ENCODE data around the gene CCBE1. TPM values are rescaled to one million over a fixed set of nuclear protein-coding genes. Genes with fewer than 3 reads are reported as not detected.

Gene CCBE1
- total RNA-seq, 1 donor from 2014 or later: not detected

DNA sequence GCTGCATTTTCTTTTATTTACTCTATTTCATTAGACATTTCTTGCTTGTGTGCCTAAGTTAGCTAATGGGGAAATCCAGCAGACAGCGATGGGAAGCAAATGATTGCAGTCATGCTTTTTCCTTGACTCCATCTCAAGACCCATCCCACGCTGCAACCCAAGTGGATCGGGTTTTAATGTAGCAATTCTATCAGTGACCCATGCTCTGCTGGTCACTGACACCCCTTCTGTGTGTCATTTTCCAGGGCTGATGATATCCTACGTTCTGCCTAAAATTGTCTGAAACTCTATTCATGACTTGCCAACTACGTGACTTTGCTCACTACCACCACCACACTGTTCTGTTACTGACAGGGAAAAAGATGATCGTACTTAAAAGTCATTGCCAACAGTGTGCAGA lies 129.8 kb downstream of the CCBE1 start:
- no peak for DNase-seq
- Mint-ChIP-seq H3K9me3 (no peaks in the 10 kb centered on the region), H3K27me3 (peaks cover 3% of the 10 kb centered on the region), H3K27ac (no peak overlapping the region), H3K4me1 (no peaks in the 10 kb centered on the region), H3K36me3 (ENCODE audit: low read depth) (no peaks in the 10 kb centered on the region), H3K4me3 (no peak overlapping the region)
- intact Hi-C loops (cut with micrococcal nuclease): no loop called here

DNA sequence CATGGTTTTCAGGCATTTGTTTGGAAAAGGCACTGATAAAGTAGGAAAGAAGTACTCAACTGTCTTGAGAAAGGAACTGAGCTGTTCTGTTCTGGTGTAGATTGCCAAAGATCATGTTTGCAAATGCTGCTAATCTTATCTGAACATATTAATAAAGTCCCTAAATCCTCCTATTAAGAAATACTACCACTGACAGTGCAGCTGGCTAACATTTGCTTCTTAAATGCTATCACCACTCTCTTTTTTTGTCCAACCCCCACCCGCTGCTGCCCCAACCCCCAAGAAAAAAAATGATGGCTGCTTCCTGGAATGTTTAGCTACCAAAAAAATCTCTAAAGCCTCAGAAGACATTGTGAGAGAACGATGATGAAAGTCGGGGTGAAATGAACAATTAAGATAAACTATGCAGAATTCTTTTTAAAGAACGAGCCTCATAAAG lies 130.7 kb downstream of the CCBE1 start:
- DNase-seq: no peak
- H3K27me3 Mint-ChIP-seq: peaks cover 3% of the 10 kb centered on the region
- H3K9me3 Mint-ChIP-seq: no peaks in the 10 kb centered on the region
- intact Hi-C loops (cut with micrococcal nuclease): no loop called here
- H3K4me1 Mint-ChIP-seq: no peaks in the 10 kb centered on the region
- H3K27ac Mint-ChIP-seq: no peak overlapping the region
- no peaks in the 10 kb centered on the region for H3K36me3 Mint-ChIP-seq (ENCODE audit: low read depth)
- no peak overlapping the region for H3K4me3 Mint-ChIP-seq

DNA sequence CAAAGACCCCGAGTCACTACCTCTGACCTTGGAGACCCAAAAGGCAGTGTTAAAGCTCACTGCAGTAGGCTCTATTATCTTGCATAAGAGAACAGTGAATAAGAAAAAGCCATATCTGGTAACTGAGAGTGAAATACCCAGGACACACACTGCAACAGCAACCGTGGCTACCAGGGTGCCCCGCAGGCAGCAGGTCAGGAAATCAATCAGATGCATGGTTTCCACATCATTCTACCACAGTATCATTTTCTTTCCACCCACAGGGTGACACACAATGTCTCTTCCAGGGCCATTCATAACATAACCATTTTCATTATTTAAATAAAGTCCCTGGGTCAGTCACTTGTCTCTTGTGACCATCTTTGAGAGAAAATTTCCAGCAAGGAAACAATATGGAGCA lies 131.3 kb downstream of the CCBE1 start:
- intact Hi-C loops (cut with micrococcal nuclease): no loop called here
- Mint-ChIP-seq H3K36me3 (ENCODE audit: low read depth) (no peaks in the 10 kb centered on the region), H3K27ac (no peak overlapping the region), H3K27me3 (peaks cover 3% of the 10 kb centered on the region), H3K4me1 (no peaks in the 10 kb centered on the region), H3K4me3 (no peak overlapping the region), H3K9me3 (no peaks in the 10 kb centered on the region)
- no peak for DNase-seq

DNA sequence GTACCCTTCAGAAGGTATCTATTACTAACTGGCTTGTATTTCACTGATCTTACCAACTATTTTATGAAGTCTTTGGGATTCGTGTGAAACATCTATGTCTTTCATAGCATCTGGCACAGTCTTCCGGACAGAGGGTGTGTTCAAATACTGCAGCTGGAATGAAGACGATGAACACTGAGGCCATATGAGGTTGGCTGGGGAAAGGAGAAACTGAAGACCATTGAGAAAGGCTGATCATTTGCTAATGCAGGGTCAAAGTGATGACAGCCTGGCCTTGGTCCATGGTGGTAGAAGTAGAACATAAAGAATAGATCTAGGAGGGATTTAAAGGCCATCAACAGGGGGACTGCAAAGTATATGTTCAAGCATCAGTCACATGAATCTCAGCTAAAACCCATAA lies 132.7 kb downstream of the CCBE1 start:
- Mint-ChIP-seq H3K36me3 (ENCODE audit: low read depth) (no peaks in the 10 kb centered on the region), H3K27ac (no peak overlapping the region), H3K4me1 (no peaks in the 10 kb centered on the region), H3K27me3 (peaks cover 3% of the 10 kb centered on the region), H3K4me3 (no peak overlapping the region), H3K9me3 (no peaks in the 10 kb centered on the region)
- DNase-seq: no peak
- intact Hi-C loops (cut with micrococcal nuclease): no loop called here

DNA sequence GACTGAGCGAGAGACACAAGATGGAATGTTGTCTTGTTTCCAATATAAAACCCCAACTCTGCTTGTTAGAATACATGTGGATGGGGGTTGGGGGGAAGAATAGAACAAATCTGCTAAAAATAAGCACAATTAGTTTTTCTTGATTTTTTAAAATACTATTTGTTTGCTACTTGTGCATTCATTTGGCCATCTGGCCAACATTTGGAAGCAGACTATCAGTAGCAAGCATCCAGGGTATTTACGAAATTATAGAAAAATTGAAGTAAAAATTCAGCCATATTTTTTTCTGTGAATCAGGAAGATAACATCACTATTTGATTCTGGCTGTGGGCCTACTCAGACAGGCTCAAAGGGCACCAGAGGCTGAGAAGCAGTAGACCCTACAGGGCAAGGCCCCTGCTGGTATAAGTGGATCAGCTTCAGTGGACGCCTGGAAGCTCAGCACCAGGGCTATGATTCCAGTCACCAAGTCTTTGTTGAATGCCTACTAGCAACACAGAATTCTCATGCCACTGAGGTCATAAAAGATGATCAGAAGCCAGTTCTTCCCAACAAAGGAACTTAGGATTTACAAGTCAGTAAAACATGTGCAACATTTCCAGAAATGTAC lies 133.9 kb downstream of the CCBE1 start:
- intact Hi-C loops (cut with micrococcal nuclease): no loop called here
- H3K27me3 Mint-ChIP-seq: no peaks in the 10 kb centered on the region

DNA sequence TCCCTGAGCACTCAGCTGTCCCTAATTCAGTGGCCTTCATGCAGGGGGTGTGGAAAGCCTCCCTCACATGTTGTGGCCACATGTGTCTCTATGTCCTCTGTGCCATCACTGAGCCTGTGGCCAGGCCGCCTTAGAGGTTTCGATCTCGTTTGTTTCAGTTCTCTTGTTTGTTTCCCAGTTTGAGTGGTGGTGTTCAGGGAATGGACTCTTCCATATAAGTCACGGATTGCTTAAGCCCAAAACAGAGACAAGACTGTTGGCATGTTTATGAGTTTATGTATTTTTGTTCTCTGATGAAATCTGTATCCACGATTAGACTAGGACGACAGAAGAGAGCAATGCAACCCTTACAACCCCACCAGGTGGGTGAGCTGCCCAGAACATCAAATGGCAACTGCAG lies 134.5 kb downstream of the CCBE1 start:
- no peaks in the 10 kb centered on the region for H3K9me3 Mint-ChIP-seq
- no peak overlapping the region for H3K4me3 Mint-ChIP-seq
- H3K4me1 Mint-ChIP-seq: no peaks in the 10 kb centered on the region
- intact Hi-C loops (cut with micrococcal nuclease): no loop called here
- no peaks in the 10 kb centered on the region for H3K36me3 Mint-ChIP-seq (ENCODE audit: low read depth)
- no peak overlapping the region for H3K27ac Mint-ChIP-seq
- no peak for DNase-seq
- H3K27me3 Mint-ChIP-seq: no peaks in the 10 kb centered on the region

More for the DNA sequence above, 133.9 kb downstream of the CCBE1 start:
- Mint-ChIP-seq H3K27ac (no peak overlapping the region), H3K9me3 (no peaks in the 10 kb centered on the region), H3K4me1 (no peaks in the 10 kb centered on the region), H3K36me3 (ENCODE audit: low read depth) (no peaks in the 10 kb centered on the region), H3K4me3 (no peak overlapping the region)
- no peak for DNase-seq

DNA sequence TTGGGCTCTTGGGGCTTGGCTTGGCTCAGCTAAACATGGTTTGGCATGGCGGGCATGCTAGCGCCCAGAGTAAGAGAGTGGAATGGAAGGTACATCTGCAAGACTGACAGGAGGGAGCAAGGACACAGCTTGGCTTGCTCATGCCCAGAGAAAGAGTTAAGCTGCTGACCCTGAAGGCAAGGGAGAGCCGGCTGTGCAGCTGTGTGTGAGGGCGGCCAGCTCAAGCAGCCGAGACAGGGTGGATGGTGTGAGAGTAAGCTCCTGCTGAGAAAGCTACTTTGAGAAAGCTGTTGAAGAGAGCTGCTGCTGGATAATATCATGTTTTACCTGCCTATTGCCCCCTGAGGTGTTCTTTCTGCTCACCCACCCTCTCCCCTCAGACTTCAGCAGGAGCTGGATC lies 135.6 kb downstream of the CCBE1 start:
- H3K36me3 Mint-ChIP-seq (ENCODE audit: low read depth): no peaks in the 10 kb centered on the region
- H3K27me3 Mint-ChIP-seq: no peaks in the 10 kb centered on the region
- no peaks in the 10 kb centered on the region for H3K4me1 Mint-ChIP-seq
- no peak overlapping the region for H3K4me3 Mint-ChIP-seq
- no peak for DNase-seq
- H3K9me3 Mint-ChIP-seq: no peaks in the 10 kb centered on the region
- intact Hi-C loops (cut with micrococcal nuclease): no loop called here
- H3K27ac Mint-ChIP-seq: no peak overlapping the region

DNA sequence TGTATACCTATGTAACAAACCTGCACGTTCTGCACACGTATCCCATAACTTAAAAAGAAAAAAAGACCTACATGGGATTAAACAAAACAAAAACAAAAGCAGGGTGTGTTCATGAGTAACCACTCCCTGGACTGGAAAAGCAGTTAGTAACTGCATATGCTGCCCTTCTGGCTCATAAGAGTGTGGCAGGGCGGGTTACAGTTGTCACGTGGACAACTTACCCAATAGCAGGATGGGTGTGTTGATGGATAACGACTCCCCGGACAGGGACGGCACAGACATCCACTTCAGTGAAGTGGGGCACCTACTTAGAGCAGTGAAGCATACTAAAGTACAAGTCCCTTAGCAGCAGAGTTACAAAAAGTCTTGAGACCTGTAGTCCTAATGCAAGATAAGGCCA lies 136.7 kb downstream of the CCBE1 start:
- no peak overlapping the region for H3K27ac Mint-ChIP-seq
- no peaks in the 10 kb centered on the region for H3K4me1 Mint-ChIP-seq
- H3K9me3 Mint-ChIP-seq: no peaks in the 10 kb centered on the region
- H3K27me3 Mint-ChIP-seq: no peaks in the 10 kb centered on the region
- DNase-seq: no peak
- H3K4me3 Mint-ChIP-seq: no peak overlapping the region
- intact Hi-C loops (cut with micrococcal nuclease): no loop called here
- H3K36me3 Mint-ChIP-seq (ENCODE audit: low read depth): no peaks in the 10 kb centered on the region

DNA sequence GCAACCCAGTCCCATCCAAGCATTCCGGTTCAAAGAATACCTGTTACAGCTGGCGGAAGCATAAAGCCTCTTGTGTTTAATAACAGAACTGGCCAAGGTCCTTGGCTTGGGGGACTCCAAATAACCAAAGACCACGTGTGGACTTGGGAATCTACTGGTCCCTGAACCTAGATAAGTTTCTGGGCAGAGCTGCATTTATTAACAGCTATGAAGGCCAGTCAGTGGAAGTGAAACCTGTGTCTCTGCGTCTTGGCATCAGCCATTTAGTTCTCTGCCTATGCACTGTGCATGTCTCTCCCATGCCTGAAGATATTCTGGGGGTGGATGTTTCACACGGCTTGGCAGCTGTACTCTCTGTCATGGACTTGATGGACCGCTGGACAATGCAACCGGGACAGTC lies 137.7 kb downstream of the CCBE1 start:
- no peak for DNase-seq
- Mint-ChIP-seq H3K4me1 (no peaks in the 10 kb centered on the region), H3K4me3 (no peak overlapping the region), H3K27me3 (no peaks in the 10 kb centered on the region), H3K9me3 (no peaks in the 10 kb centered on the region), H3K27ac (no peak overlapping the region), H3K36me3 (ENCODE audit: low read depth) (no peaks in the 10 kb centered on the region)
- intact Hi-C loops (cut with micrococcal nuclease): no loop called here

DNA sequence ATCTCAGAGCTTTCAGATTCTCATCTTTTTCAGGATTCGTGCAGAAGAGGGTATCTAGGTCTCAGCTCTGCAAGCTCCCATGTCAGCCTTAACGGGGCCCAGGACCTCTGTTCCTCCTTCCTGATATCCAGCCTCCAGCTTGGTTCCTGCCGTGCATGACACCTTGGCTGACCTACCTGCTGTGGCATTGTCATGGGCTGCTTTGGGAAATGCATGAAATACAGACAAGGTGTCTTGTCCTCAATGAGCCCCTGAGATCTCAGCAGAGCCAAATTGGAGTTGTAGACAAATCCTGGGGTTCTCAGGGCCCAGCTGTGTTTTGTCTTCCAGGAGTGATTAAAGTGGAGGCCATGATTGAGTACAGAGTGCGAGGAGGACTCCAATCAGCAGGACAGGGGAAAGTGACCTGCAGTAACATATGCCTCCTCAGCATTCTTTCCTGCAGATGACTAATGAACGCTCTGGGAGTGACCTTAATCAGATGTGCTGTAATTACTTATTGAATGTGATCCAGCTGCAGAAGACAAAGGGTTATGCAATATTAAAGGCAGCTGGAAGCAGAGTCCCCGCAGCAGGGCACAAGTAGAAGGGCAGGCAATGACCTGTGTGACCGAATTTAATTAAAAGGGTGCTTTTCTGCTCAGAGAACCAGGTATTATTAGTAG lies 141.1 kb downstream of the CCBE1 start:
- no peaks in the 10 kb centered on the region for H3K4me1 Mint-ChIP-seq
- DNase-seq: no peak

DNA sequence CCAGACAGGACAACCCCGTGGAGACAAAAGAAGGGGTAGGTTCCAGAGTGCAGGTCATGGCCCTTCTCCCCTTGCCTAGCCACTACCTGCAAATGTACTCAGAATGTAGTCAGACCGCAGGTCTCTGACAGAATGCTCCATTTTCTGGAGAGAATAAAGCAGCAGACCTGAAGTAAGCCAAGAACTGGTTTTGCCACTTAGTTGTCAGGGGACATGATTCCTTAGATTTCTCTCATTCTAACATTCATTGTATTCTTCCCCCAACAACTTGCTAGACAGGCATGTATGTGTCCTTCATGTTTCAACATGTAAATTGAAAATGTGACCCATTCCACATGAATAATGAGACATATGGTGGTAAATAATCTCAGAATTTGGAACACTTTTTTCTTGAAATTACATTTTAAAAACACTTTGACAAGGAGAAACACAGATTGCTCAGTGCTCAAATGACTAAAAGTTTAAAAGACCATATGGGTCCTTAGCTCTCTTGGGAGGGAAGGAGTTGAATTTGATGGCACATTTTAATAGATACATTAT lies 142.4 kb downstream of the CCBE1 start:
- H3K27ac Mint-ChIP-seq: no peak overlapping the region
- no peak for DNase-seq
- H3K4me3 Mint-ChIP-seq: no peak overlapping the region
- no peaks in the 10 kb centered on the region for H3K36me3 Mint-ChIP-seq (ENCODE audit: low read depth)
- intact Hi-C loops (cut with micrococcal nuclease): no loop called here
- H3K27me3 Mint-ChIP-seq: no peaks in the 10 kb centered on the region
- H3K4me1 Mint-ChIP-seq: no peaks in the 10 kb centered on the region
- no peaks in the 10 kb centered on the region for H3K9me3 Mint-ChIP-seq

More for the DNA sequence above, 141.1 kb downstream of the CCBE1 start:
- no peaks in the 10 kb centered on the region for H3K36me3 Mint-ChIP-seq (ENCODE audit: low read depth)
- H3K27me3 Mint-ChIP-seq: no peaks in the 10 kb centered on the region
- no peak overlapping the region for H3K4me3 Mint-ChIP-seq
- intact Hi-C loops (cut with micrococcal nuclease): no loop called here
- no peaks in the 10 kb centered on the region for H3K9me3 Mint-ChIP-seq
- H3K27ac Mint-ChIP-seq: no peak overlapping the region

DNA sequence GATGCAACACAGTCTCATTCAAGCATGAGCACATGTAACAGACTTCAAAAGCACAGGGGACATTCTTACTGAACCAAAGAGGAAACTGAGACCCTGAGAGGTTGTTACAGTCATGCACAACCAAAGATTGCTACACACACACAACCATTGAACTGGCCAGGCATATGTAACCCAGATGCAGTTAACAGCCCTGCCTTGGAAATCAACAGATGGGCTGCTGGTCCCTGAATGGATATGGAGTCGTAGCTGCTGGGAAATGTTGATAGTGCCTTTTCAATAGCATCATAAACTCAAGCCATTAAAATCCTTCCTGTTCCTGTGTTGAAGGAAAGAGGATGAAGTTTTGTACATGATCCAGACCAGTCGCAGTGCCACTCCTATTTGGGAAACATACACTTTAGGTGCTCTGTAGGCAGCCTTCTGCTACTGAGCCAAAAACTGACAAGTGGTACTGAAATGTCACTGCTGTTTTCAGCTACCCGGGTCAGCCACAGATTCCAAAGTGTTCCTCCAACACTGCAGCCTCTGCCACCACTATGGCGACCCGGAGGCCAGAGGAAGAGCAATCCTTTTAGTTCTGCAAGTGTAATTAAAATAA lies 143.9 kb downstream of the CCBE1 start:
- Mint-ChIP-seq H3K4me1 (no peaks in the 10 kb centered on the region), H3K27ac (no peak overlapping the region), H3K9me3 (no peaks in the 10 kb centered on the region), H3K4me3 (no peak overlapping the region), H3K36me3 (ENCODE audit: low read depth) (no peaks in the 10 kb centered on the region), H3K27me3 (no peaks in the 10 kb centered on the region)
- no peak for DNase-seq
- intact Hi-C loops (cut with micrococcal nuclease): no loop called here

DNA sequence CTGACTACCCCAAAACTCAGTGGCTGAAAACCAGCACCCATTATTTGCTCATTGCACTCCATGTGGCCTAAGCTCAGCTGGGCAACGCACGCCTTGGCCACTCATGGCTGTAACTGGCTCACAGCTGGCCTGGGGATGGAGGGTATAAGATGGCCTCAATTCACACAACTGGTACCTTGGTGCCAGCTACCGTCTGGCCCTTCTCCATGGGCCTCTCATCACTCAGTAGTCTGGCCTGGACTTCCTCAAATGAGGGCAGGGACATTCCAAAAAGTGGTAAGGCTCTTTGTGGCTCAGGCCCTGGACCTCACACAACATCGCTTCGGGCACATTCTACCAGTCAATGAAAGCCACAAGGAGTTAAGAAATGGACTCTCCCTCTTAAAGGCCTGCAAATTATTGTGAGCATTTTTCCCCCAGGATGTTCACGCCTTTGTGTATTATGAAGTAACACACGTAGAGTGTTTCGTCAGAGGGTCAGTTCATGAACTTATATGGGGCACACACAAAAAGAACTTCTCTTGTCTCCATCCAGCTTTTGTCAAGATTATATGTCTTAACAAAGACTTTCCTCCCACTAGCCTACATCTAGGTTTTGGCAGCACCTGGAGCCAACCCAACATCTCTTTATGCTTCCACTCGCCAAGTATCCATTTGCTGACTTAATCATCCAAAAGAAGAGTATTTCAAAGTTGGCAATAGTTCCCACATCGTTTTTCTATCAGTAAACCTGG lies 145.2 kb downstream of the CCBE1 start:
- intact Hi-C loops (cut with micrococcal nuclease): no loop called here
- Mint-ChIP-seq H3K27ac (no peak overlapping the region), H3K9me3 (no peaks in the 10 kb centered on the region), H3K36me3 (ENCODE audit: low read depth) (no peaks in the 10 kb centered on the region), H3K4me3 (no peak overlapping the region), H3K27me3 (peaks cover 1% of the 10 kb centered on the region), H3K4me1 (no peaks in the 10 kb centered on the region)
- DNase-seq: no peak

DNA sequence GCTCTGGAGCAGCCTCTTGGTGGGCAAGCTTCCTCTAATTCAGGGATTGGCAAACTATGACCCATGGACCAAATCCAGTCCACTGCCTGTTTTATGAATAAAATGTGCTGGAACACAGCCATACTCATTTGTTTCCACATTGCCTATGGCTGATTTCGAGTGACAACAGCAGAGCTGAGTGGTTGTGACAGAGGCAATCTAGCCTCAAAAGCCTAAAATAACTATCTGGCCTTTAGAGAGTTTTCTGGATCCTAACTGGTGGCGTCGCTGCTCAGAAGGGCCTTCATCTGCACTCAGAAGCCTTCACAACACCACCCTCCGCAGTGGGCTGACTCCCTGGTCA lies 147.1 kb downstream of the CCBE1 start:
- no peak overlapping the region for H3K27ac Mint-ChIP-seq
- intact Hi-C loops (cut with micrococcal nuclease): no loop called here
- H3K9me3 Mint-ChIP-seq: no peaks in the 10 kb centered on the region
- H3K27me3 Mint-ChIP-seq: peaks cover 2% of the 10 kb centered on the region
- no peaks in the 10 kb centered on the region for H3K36me3 Mint-ChIP-seq (ENCODE audit: low read depth)
- no peak overlapping the region for H3K4me3 Mint-ChIP-seq
- H3K4me1 Mint-ChIP-seq: no peaks in the 10 kb centered on the region
- no peak for DNase-seq

All from activated CD4-positive, alpha-beta T cell treated with anti-CD3 and anti-CD28 coated beads, Interleukin-2, amount 10 ng/mL, durations not matched to agents 24 days and 14 days (primary cell).